GM19328 (cell line): Measurements from ENCODE around the gene COPG1.

Experiments
- ATAC-seq: cut with Tn5 transposase; IDR thresholded peaks from one replicate; pipeline ENCODE4 v1.9.1; 2021; ENCODE audit warnings: mild to moderate bottlenecking, moderate library complexity; ENCODE audit not compliant: unreplicated experiment

COPG1 gene

DNA sequence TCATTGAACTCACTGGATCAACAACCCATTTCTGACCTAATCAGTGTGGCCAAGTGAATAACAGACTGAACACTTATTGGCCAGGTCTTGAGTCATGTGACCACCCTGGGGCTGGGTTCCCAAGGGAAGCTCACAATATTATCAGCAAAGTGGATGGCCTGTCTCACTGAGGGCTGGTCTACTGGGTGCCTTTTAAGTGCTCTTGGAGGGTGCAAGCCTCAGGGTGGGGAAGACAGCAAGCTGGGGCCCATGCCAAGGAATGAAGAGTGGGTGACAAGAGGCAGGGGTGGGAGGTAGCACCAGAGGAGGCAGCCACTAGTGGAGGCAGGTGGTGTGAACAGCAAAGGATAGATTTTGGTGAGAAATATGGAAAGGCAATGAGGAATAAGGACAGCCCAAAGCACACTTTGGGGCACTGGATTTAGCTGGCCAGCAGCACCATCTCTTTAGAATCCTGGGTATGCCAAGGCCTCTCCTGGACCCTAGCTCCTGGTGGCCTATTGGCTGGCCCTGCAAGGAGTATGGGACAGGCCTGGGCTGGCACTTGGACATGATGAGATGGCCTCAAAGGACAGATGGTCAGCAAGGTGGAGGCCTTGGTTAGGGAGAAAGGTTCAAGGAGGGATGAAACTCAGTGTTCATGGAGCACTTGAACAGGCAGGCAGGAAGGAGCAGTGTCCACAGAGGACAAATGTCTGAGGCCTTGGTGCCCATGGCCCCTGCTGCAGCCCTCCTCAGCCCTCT, 63.4 kb downstream of the COPG1 start:
- ATAC-seq = no peak

DNA sequence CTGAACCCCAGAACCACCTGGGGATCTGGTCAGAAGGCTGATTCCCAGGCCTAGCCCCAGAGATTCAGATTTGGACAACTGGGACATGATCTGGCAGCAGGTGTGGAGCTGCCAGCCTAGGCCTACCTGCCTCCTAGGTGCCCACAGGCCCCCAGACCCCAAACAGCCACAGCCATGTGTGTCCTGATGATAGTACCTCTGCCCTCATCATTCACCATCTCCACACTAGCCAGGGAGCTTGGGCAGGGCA, 63.9 kb downstream of the COPG1 start:
- ATAC-seq = no peak

DNA sequence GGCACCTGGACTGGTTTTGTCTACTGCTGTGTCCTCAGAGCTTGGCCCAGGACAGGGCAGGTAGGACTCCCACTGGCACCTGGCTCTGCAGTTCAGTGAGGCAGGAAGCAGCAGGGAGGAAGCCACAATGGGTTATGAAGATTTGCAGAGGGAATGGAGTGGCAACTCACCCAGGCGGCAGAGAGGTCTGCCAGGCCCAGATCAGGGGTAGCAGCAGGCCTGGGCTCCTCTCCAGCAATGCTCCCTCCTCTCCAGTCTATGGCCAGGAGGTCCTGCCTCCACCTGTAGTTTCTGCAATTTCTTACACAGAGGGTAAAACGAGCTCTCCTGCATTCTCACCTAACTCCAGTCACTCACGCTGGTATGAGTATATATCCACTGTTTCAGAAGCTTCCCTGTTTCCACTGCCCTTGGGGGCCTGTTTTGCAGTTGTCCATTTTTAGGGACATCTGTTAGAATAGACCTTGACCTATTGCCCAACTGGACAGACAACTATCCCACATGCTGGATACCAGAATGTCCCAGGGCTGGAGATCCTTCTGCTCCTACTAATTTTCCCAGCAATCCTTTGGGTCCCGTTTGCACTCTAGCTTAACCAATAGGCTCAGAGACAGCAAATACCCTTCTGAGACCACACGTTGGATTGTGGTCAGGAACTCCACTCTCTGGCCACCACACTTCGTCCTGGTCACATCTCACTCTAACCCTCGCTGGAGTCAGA, 64.4 kb downstream of the COPG1 start:
- no peak for ATAC-seq

DNA sequence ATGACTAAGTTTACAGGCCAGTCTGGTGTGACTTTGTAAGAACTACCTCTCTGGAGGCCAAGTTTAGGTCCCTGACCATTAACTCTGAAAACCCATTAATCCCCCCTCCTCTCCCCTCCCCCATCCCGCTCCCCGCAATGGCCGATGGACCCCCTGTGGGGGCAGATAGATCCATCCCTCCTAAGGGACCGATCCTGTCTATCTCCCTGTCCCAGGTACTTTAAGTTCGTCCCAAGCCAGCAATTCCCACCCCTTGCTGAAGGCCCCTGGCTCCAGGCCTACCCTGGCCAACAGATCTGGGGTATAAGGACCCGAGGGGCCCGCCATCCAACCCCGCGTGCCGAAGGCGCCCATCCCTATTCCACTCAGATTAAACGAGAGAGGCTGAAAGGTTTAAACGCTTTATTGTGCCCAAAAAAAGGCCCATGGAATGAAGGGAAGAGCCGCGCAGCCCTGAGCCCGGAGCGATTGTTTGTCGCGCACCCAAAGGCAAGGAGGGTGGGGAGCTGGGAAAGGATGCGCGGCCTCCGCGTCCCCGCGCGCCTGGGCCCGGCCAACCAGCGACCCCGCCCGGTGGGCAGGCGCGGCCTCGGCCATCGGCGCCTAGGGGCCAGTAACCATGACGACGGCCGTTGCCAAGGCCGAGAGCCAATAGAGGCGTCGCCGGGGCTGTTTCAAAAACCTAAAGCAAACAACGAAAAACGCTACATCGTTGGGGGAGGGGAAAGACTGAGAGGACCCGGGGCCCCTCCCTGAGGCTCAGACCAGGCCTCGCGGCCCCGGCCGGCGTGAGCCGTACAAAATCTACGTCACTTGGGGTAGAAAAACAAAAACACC, 65.2 kb downstream of the COPG1 start:
- no peak for ATAC-seq

DNA sequence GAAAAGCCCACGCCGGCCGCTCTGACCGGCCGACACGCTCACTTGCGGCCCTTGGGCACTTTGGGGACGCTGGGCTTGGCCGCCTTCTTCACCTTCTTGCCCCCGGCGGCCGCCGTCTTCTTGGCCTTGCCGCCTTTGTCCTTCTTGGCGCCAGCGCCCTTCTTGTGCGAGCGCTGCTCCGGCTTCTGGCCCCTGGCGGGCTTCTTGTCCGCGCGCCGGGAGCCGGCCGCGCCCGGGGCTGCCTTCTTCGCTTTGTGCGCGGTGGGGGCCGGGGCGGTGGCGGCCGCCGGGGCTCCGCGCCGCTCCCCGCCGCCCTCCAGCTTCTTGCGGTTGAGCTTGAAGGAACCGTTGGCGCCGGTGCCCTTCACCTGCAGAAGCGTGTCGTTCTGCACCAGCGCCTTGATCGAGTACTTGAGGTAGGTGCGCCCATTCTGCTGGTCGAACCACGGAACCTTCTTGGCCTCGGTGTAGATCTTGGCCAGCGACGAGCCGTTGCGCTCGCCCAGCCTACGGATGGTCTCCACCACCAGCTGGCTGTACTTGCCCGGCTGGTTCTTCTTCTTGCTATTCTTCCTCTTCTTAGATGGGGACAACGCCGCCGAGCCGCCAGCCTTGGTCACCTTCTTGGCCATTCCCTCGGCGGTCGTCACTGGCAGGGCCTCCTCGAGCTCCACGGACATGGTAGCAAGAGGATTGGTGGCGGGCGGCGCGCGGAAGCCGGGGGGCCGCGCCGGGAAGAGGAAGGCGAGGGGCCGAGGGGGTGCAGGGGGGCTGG, 66.0 kb downstream of the COPG1 start:
- no peak for ATAC-seq

DNA sequence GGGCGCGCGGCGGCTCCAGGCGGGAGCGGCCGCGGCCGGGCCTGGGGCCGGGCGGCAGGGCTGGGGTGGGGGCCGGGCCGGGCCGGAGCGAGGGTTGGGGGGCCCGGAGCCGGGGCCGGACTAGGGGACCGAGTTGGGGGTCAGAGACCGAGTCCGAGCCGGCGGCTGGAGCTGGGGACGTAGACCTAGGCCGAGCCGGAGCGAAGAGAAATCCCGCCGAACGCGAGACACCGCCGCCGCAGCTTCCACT, 66.5 kb downstream of the COPG1 start:
- ATAC-seq = no peak

DNA sequence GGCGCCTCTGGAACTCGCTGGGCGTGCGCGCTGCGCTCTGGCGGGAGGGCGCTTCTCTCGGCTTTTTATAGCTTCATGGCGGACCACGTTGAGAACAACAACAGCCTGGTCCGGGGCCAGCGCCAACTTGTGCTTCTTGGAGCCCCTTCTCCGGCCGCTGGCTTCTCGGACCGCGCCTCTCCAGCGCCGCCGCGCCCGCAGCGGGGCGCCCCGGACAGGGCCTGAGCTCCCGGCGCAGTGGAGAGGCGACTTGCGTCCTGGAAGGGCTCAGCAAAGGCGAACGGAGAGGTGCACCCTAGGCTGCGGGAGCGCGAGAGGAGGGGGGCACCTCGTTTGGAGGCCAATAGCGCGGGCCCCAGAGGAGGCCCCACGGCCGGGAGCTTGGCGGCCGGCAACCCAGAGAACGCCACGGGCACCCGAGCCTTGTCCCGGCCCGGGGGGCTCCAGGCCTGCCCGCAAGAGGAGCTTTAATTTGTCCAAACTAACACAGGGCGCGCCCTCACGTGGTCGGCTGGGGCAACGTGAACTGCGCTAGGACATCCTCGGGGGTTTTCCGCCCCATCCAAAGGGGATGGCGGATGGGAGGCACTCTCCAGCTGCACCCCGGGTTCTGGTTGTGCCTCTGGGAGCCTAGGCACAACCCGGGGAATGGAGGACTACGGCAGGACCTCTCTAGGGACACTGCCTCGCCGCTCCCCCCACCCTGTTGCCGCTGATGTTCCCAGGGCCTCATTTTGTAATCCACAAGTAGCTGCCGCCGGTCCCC, 67.0 kb downstream of the COPG1 start:
- ATAC-seq = peak; percentile 47

DNA sequence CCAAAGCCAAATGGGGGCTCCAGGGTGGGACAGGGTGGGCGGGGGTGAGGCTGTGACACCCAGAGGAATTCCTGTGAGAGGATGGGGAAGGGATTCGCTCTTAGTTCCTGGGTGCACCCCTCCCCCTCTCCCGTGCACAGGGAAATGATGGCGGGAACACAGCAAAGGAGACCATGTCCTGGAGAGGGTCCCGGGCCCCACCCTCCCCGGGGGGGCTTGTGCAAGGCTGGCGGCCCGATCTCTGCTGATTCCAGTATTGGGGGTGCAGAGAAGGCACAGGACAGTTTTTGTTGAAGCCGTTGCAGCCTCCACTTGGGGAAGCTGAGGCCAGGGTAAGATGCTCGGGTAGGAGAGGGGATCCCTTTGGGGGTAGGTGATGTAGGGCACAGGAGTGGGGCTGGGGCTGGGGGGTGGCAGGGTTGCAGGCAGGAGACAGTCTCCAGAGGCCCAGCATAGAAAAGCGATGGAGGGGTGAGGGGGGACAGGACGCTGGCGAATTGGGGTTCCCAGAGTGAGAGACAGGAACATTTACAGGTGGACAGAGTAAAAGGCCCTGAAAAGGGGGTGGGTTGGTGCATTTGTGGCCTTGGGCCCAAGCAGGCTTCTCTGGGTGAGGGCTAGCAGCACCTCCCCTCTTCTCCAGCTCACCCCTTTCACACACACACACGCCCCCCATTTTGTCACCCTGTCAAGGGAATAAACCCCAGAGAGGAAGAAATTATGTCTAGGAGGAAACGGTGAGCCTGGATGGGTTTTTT, 67.8 kb downstream of the COPG1 start:
- no peak for ATAC-seq

DNA sequence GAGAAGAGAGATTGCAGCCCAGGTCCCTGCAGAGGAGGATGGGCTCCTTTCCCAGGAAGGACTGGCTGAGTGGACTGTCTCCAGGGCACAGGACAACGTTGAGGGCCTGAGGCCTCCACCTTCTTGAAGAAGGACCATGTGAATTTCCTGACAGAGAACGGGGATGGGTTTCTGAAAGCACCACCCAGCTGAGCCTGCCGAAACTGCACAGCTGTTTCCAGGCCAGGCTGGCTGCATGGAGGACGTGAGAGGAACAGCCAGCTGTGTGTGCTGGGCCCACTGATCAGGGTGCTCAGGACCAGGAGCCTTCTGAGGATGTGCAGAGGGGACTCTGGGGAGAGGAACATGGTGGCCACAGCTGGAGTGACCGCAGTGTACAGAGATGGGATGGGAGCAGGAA, 68.4 kb downstream of the COPG1 start:
- ATAC-seq = no peak

DNA sequence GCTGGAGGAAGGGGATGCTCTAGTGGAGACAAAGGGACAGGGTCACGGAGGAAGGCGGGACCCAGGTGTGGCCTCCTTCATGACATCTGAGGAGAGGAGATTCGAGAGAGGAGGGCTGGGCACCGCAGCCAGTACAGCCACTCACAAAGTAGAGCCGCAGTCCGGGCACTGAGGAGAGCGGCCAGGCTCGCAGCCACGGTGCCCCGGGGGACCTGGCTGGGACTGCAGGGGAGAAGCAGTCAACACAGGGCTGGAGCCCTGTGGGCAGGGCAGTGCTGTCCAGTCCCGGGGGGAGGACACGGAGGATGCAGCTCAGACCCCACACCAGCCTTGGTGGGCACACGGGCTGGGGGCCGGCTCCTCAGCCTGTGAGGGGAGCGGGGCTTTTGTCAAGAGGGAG, 69.5 kb downstream of the COPG1 start:
- no peak for ATAC-seq

DNA sequence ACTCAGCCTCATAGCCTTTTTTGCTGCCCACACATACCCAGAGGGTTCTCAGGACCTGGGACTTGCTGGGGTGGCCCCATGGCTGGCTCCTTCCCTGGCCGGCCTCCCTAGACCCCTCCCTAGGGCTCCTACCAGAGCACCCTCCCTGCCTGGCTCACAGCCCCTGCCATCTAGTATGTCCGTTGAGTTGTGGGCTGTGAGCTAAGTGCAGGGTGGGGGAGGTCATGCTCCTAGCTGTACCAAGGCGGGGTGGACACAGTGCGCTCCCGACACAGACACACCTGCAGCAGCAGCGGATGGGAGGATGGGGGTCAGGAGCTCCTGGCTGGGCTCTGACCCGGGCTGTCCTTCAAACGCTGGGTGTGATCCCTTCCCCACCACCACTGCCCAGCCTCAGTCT, 70.9 kb downstream of the COPG1 start:
- ATAC-seq = no peak

DNA sequence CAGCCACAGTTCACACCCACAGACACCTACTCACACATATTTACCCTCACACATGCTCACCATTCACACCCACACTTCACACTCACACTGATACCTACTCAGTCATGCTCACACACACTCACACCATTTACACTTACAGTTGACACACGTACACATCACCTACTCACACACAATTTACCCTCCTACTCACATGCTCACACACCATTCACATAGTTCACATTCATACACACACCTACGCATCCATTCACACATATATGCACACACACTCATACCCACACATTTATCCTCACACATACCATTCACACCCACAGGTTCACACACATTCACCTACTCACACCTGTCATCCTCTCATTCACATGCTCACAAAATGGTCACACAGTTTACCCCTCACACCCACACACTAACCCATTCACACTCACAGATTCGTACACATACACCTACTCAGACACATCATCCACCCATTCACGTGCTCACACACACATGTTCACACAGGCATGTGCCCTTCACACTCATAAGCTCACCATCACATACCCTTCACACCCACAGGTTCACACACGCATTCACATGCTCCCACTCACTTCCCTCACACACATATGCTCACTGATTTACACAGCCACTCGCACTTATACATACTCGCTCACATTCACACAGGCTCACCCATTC, 71.5 kb downstream of the COPG1 start:
- no peak for ATAC-seq

DNA sequence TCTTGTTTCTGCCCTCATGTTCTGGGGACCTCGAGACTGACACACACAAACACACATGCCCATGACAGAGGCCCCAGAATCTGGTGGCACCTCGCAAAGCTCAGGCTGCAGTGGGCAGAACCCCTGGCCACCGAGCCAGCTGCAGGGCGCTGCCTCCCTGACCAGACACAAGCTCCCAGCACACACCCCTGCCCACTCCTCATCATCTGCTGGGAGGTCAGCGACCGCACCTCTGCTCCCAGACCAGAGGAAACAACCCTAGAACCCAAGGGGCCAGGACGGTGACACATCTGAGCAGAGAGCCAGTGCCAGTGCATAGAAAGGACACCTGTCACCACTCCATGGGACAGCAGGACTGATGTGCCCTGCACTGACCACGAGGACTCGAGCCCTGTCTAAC, 72.5 kb downstream of the COPG1 start:
- ATAC-seq = no peak

DNA sequence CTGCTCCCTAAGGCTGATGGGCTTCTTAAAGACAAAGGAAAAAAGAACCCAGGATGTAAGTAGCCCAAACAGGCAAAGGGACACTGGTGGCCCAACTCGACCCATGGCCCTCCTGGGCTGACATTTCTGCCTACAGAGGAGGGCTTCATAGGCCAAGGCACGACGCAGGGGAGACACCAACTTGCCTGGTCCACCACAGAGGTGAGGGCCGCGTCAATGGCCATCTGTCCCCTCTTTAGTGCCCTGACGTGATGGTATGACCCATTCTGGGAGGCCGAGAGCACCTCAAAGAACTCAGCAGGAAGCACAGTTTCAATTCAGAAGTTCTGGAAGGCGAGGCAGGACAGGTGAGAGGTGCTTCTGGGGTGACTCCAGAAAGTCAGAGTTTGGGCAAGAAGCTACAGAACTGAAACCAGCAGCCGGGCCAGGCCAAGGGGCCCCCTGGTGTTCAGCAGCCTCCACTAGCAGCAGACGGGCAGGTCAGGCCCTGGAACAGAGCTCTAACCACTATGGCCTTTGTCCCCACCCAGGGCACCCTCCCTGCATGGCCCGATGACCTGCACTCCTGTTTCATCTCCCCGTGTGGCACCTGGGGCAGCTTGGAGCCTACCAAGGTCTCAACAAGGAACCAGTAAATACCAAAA, 74.4 kb downstream of the COPG1 start:
- ATAC-seq = no peak

DNA sequence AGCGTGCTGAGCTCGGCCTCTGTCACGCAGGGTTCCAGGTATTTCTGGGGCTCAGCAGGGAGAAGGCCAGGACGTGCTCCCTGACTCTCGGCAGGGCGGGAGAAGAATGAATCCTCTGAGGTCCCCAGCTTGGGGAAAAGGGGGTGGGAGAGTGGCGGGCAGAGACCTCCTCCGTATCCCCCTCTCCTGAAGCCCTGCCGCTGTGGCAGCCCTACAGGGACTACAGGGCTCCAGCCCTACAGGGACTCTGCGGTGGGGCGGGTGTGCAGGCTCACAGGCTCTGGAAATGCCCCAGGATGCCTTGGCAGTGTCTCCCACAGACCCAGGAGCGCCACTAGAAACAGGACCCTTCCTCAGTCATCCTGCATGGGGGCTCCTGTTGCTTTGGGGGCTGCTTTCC, 75.4 kb downstream of the COPG1 start:
- ATAC-seq = no peak

DNA sequence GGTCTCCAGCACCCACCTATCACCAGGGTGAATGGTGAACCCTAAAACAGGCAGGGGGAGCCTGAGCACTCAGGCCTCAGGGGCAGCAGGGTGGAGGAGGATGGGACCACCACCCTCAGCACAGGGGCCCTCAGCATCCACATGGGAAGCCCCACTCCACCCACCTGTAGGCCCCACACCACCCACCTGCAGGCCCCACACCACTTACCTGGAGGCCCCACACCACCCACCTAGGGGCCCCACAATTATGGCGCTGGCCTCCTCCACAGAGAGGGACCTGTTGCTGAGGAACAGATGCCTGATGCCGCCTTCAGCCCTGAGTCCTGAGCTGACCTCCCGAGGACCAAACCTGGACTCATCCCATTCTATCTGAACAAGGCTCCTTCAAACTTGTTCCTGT, 76.0 kb downstream of the COPG1 start:
- no peak for ATAC-seq

DNA sequence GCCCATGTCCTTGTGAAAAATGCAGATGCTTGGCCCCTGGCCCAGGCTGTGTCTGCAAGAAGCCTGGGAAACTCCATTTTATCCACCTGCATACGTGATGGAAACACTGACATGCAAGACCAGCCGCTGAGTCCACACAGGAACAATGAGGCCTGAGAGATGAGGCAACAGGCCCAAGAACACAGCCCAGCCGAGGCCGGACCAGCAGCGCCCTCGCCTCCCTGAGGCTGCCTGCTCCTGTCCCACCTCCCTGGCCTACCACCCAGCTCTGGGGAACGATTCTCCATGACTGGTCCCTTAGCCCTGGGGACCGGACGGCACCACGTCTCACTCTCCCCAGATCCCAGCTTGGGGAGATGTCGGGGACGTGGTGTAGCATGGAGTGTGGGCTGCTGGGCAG, 76.7 kb downstream of the COPG1 start:
- ATAC-seq = no peak

DNA sequence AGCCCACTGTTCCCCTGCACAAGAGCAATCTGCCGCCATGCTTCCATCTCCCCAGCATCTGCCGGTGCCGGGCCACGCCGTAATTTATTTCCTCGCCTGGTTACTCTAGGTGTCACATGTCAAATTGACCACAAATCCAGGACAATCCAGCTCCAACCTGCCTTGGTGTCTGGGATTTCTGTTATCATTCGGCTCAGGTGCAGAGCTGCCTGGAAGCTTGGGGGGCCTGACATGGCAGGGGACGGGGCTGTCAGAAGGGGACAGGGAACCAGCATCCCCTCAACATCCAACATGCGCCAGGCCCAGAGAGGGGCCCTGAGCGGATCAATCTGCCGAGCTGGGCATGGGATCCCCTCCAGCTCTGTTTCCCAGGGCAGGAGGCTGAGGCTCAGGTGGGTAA, 77.2 kb downstream of the COPG1 start:
- ATAC-seq = no peak
